Spleen (tissue), 7 donors: ENCODE measurements around the gene PSAT1.

ENCODE experiments used
- POLR2AphosphoS5 ChIP-seq, 3 donors: sonication (generic); formaldehyde crosslinking; IDR thresholded peaks; one replicate each; pipeline ENCODE4 v1.5.1; 2017; ENCODE audit warnings: antibody characterized with exemption in 3 of 3
- TF ChIP-seq, protein P1 (sequence below), 11 experiments: fragments of 200-600 bp in 7 of 11; fragments of 450-650 bp in 4 of 11; sonication (generic) in 4 of 11; IDR thresholded peaks in 8 of 11; conservative IDR thresholded peaks in 3 of 11; 1 replicate in 7 of 11; 2 replicates in 4 of 11; pipeline versions ENCODE4 v1.4.0 to v1.8.0; 2016 to 2021; ENCODE audit warnings: antibody characterized with exemption in 11 of 11, inconsistent platforms in 4 of 11, mild to moderate bottlenecking in 1 of 11
- donor health status: DM: no; HTN: no; CAD: no; lungs with moderate emphysema.
- donor health status: DM: no; HTN: no; CAD: no.
- donor health status: DM: no; HTN: no; CAD: no.

DNA sequence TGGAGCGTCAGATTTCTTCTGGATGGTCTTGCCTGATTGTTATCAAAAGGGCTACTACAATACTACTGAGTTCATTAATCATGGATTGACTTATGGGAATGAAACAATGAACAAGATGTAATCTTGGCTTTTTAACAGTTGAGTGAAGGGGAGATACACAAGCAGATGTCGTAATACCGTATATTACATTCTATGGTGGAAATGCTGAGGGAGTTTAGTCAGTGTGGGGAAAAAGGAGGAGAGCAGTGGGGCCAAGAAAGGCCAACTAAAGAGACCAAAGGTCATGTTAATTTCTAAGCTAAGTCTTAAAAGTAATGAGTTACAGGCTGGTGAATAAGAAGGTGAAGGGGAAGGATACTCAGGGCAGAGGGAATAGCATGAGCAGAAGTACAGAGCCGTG is 29.0 kb upstream of the PSAT1 start:
- no peak for TF ChIP-seq POLR2AphosphoS5 (IDR thresholded peaks at IDR 0.05)
- TF ChIP-seq, protein P1, sequence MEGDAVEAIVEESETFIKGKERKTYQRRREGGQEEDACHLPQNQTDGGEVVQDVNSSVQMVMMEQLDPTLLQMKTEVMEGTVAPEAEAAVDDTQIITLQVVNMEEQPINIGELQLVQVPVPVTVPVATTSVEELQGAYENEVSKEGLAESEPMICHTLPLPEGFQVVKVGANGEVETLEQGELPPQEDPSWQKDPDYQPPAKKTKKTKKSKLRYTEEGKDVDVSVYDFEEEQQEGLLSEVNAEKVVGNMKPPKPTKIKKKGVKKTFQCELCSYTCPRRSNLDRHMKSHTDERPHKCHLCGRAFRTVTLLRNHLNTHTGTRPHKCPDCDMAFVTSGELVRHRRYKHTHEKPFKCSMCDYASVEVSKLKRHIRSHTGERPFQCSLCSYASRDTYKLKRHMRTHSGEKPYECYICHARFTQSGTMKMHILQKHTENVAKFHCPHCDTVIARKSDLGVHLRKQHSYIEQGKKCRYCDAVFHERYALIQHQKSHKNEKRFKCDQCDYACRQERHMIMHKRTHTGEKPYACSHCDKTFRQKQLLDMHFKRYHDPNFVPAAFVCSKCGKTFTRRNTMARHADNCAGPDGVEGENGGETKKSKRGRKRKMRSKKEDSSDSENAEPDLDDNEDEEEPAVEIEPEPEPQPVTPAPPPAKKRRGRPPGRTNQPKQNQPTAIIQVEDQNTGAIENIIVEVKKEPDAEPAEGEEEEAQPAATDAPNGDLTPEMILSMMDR (IDR thresholded peaks at IDR 0.05 in 8 of 11, conservative IDR thresholded peaks at IDR 0.05 in 3 of 11), result no peak
